ENCODE results near the gene AKT3.

Gene AKT3

GRCh38 chr1:243483071-243483771 lies 366.8 kb downstream of the AKT3 start:
- no peak for DNase-seq

DNA sequence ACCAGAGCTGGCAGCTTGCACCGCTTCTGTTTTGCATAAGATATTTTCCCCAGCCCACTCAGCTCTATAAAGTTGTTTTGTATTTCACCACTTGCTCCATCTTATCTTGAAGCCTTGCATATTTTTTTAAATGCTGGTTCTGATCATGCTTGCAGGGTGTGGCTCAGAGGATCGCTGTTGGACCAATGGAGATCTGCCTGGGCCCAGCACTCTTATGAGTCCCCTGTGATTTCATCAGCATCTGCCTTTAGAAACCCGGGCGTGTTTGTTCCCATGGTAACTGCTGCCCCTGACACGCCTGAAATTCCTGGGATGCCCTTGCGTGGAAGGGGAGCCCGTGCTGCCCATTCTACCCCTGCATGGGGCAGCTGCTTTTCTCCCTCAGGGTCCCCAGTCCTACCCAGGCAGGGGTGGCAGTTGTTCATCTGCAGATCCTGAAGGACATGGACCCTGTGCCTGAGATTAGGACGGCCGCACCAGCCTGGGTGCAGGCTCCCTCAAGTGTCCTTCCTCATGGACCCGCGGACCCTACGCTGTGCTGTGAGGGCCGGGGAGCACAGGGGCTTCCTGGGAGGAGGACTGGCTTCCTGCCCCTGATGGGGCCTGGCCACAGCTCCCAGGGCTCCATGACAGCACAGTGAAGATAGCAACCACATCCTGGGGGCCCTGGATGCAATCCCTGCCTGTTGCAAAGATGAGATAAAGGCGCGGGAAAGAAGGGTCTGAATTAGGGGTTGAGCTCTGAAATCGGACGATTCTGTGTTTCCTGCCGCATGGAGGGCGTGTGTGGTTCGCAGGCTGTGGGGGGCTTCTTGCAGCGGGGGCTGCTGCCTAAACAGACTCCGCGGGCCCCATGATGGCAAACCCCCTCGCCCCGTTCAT lies 367.7 kb downstream of the AKT3 start:
- DNase-seq: peak; percentile 69

DNA sequence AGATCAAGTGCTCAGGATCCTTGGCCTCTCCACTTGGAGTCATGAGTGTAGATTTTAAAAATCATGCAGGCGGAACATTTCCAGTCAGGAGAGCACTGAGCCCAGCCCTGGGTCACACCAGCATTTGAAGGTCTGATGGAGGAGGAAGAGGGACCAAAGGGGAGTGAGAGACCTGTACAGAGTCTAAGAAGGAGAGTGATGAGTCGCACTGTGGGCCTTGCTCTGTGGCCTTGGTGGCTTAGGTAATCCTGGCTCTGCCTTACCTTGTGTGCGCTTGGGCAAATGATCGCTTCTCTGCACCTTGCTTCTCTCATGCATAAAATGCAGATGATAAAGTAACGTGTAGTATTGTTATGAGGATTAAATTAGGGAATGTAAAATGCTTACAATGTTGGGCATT lies 368.9 kb downstream of the AKT3 start:
- DNase-seq: no peak

- DNase-seq: no peak
Observed at GRCh38 chr1:243477731-243478290, 372.2 kb downstream of the AKT3 start.

DNA sequence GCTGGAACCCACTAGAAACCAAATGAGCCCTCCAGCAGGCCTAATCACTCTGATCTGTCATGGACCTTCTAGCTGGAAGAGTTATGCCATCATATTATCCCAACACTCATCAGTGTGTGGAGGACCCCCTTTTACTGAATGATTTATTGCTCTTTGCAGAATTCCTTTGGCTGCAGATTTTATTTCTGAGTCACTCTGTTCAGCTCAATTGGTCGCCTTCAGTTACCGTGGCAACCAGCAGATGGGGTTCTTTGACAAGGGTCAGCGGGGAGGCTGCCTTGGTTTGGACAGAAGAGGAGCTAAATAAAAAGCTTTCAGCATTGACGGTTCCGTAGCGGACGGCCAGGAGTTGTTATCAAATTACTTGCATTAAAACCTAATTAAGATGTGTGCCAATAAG lies 374.1 kb downstream of the AKT3 start:
- DNase-seq: peak; percentile 88

- no peak for DNase-seq
Observed at GRCh38 chr1:243474906-243475305, 375.1 kb downstream of the AKT3 start.

- no peak for DNase-seq
Observed at GRCh38 chr1:243474136-243474881, 375.7 kb downstream of the AKT3 start.

GRCh38 chr1:243473227-243474135 lies 376.6 kb downstream of the AKT3 start:
- DNase-seq: no peak

- no peak for DNase-seq
Observed at GRCh38 chr1:243471754-243472745, 378.0 kb downstream of the AKT3 start.

DNA sequence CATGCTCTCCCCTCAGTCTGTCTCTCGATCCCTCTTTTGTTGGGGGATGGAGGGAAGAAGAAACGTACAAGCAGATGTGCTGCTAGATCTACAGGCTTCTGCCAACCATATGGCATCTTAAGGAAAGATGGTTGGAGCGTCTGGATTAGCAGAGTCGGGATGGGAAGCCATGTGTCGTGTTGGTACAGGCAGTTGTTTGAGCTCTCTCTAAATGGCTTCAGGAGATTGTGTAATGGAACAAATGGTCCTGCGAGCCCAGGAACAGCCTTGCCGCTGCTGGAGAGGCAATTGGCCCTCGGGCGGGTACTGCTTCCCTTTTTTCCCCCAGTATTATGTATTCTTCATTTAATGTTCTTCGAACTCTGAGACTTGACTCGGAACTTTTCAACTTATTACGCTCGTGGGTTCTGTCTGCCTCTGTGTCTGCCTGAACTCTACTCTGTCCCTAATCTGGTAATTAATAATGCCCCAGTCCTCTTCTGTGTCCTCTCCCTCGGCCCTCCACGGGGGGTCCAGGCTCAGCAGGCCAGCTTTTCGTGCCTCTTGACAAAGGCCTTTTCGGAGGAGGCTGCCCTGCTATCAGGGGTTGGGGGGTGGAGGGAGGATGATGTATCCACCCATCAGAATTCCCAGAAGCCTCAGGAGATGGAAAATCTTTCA lies 378.9 kb downstream of the AKT3 start:
- DNase-seq: no peak

DNA sequence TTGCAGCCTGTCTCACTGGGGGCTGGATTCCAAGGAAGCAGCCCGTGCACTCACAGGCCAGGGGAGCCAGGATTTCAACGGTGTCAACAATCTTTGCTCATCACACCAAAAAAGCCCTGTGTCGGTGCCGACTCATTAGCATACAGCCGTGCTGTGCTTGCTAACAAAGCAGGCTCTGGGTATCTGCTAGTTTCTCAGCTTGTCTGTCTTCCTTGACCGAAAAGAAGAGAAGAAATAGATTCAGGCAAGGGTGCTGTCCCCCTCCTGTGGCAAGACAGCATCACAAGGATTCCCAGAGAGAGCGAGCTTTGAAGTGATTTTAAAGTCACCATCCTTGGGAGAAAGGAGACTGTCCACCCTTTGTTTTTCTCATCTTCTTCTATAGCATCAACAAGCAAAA lies 379.5 kb downstream of the AKT3 start:
- peak; percentile 37 for DNase-seq

DNA sequence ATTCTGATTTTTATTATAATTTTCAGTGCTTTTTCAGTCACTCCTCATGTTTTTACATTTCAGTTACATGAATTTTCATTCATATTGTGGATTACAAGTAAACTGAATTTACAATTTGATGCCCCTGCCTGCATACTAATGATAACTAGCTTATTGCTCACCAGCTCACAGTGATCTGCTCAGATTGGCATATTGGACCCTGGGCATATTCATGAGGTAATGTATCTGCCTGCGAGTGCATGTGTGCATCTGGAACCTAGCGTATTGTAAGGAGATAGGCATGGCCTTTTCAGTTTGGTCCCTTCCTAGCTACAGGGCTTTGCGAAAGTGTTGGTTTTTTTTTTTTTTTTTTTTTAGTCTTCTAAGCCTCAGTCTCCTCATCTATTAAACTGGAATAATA lies 380.5 kb downstream of the AKT3 start:
- no peak for DNase-seq

- no peak for DNase-seq
Observed at GRCh38 chr1:243465738-243466137, 384.3 kb downstream of the AKT3 start.

GRCh38 chr1:243465081-243465480 lies 385.0 kb downstream of the AKT3 start:
- DNase-seq: no peak

DNA sequence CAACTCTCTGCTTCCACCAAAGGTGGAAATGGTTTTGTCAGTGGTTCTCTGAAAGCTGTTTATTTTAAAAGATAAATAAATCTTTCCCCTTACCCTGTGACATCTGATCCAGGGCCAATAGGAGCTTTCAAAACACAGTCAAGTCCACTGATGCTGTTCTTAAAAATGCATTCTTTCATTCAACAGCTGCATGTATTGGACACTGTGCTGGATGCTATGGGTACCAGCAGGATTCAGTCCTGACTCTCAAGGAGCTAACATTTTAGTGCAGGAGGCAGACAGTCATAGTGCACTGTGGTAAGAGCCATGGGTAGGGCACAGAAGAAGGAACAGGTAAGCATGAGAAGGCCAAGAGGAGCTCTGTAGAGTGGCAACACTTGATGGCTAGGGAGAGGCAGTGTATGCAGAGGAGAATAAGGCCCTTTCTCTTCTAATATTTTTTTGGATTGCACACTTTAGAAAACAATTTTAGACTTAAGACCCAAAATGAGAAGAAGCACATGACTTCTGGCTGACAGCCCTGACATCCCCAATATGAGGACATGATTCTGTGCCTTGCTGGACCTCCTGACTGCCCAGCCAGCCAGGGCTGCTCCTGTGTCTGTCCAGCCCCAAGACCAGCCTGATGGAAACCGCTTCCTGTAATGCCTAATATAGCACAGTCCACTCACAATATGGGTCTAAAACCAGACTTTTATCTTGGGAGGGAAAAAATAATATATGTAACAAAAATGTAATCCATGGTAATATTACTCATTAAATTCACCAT lies 386.9 kb downstream of the AKT3 start:
- no peak for DNase-seq

GRCh38 chr1:243461700-243462099 lies 388.3 kb downstream of the AKT3 start:
- DNase-seq: no peak

DNA sequence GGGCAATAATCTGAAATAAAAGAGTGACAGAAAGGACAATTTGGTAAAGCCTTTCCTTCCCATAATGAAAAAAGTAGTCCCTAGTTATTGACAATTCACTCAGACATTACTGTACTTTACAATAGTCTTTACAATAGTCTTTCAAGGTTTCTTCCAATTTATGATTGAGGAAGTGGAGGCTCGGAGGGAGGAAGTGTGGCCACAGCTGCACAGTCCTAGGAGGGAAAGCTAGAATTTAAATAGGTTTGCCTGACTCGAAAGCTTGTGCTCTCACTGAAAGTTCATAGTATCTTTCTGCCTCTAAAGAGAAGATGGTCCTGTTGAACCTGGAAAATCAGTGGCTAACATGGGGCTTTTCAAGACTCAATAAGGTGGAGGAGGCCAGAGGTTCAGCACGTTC lies 391.0 kb downstream of the AKT3 start:
- DNase-seq: no peak

- DNase-seq: no peak
Observed at GRCh38 chr1:243457363-243457982, 392.6 kb downstream of the AKT3 start.

All from fibroblast of skin of right biceps (primary cell).